GM12891 (cell line): ENCODE measurements around the gene MVB12B.

Experiments used
- PAX5 ChIP-seq: IDR thresholded peaks from 2 replicates; pipeline ENCODE4 v1.6.1; 2011; ENCODE audit warnings: low read length, moderate library complexity, mild to moderate bottlenecking; ENCODE audit not compliant: insufficient read depth, severe bottlenecking
- POLR2A ChIP-seq: IDR thresholded peaks from 2 replicates; pipeline ENCODE4 v1.6.1; 2011; ENCODE audit warnings: low read depth, low read length, control low read depth
- POLR2AphosphoS5 ChIP-seq: IDR thresholded peaks from 2 replicates; pipeline ENCODE4 v1.6.1; 2011; ENCODE audit warnings: low read depth, low read length, control low read depth
- TAF1 ChIP-seq: IDR thresholded peaks from 2 replicates; pipeline ENCODE4 v1.6.1; 2011; ENCODE audit warnings: low read depth, low read length, control low read depth

DNA sequence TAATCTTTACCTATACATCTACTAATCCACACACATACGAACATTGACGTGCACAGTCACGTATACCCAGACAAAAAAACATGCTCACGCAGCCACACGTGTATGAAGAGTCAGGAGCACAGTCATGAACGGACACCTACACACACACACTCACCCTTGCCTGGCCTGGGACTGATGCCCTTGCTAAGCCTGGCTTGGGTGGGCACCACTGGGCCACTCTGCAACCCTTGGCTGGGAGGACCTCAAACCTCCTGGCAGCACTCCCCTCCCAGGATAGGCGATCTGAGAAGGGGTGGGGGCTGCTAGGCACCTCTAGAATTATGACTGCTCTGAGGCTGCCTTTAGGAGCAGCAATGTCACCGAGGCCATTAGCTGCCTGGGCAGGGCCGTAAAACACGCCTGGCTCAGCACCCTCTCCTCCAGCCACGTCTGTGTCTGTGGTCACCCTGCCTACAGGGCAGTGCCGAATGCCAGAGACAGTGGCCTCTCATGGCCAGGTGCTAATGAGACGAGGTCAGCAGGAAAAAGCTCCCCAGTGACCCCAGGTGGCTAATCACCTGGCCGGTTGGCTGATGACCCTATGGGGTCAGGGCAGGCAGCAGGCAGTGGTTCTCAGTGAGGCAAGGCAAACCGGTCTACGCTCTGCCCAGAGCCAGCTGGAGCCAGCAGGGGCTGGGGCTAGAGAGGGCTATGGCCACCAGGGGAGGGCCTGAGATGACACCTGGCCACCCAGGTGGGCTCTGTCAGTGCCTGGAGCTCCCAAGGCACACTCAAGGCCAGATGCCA, 33.7 kb upstream of the MVB12B start:
- no peak for TF ChIP-seq POLR2A
- no peak for TF ChIP-seq PAX5
- no peak for TF ChIP-seq POLR2AphosphoS5
- TF ChIP-seq TAF1: no peak
